Neural progenitor cell (in vitro differentiated cells): Measurements from ENCODE around the gene GPNMB. TPM values are rescaled to one million over a fixed set of nuclear protein-coding genes. Genes with fewer than 3 reads are reported as not detected.

Experiments
- DNase-seq: peaks from one replicate; pipeline ENCODE4 v3.0.0-alpha.2; 2016; ENCODE audit warnings: low spot score
- H2AFZ ChIP-seq: fragments of 200-600 bp; sonication (generic); replicated peaks from 2 replicates; pipeline ENCODE4 v1.6.1; 2016; ENCODE audit warnings: antibody characterized with exemption
- H3F3A ChIP-seq: fragments of 200-600 bp; sonication (generic); 2 replicates; pipeline ENCODE4 v1.6.1; 2016; ENCODE audit warnings: antibody characterized with exemption, low read depth
- H3K27ac ChIP-seq: fragments of 200-600 bp; sonication (generic); 2 replicates; pipeline ENCODE4 v1.5.1; 2016; ENCODE audit warnings: mild to moderate bottlenecking
- H3K27me3 ChIP-seq: fragments of 200-600 bp; sonication (generic); 2 replicates; pipeline ENCODE4 v1.6.1; 2016; ENCODE audit warnings: mild to moderate bottlenecking, moderate library complexity
- H3K36me3 ChIP-seq: fragments of 200-600 bp; sonication (generic); 2 replicates; pipeline ENCODE4 v1.5.1; 2016
- H3K4me1 ChIP-seq: fragments of 200-600 bp; sonication (generic); 2 replicates; pipeline ENCODE4 v1.6.1; 2016; ENCODE audit warnings: mixed run types
- H3K4me2 ChIP-seq: fragments of 200-600 bp; sonication (generic); 2 replicates; pipeline ENCODE4 v1.6.1; 2016
- H3K4me3 ChIP-seq: fragments of 200-600 bp; sonication (generic); 2 replicates; pipeline ENCODE4 v1.5.1; 2016
- H3K79me2 ChIP-seq: fragments of 200-600 bp; sonication (generic); 2 replicates; pipeline ENCODE4 v1.6.1; 2016; ENCODE audit warnings: low read depth
- H3K9ac ChIP-seq: fragments of 200-600 bp; sonication (generic); 2 replicates; pipeline ENCODE4 v1.6.1; 2016
- H3K9me3 ChIP-seq: fragments of 200-600 bp; sonication (generic); 2 replicates; pipeline ENCODE4 v1.5.1; 2016; ENCODE audit warnings: low read depth
- H4K20me1 ChIP-seq: fragments of 200-600 bp; sonication (generic); 2 replicates; pipeline ENCODE4 v1.6.1; 2016; ENCODE audit warnings: low read depth
- H3K27ac Mint-ChIP-seq: 3 replicates; pipeline ENCODE4 v1.8.0; 2021; ENCODE audit warnings: mixed read lengths
- H3K27me3 Mint-ChIP-seq: 2 replicates; pipeline ENCODE4 v1.8.0; 2022; ENCODE audit warnings: low read depth, mild to moderate bottlenecking, inconsistent platforms, moderate library complexity, mixed read lengths; ENCODE audit not compliant: insufficient read depth
- H3K36me3 Mint-ChIP-seq: 3 replicates; pipeline ENCODE4 v1.8.0; 2021; ENCODE audit warnings: mixed read lengths
- H3K4me1 Mint-ChIP-seq: 3 replicates; pipeline ENCODE4 v1.8.0; 2021; ENCODE audit warnings: mixed read lengths
- H3K4me3 Mint-ChIP-seq: 3 replicates; pipeline ENCODE4 v1.8.0; 2021; ENCODE audit warnings: mild to moderate bottlenecking, moderate library complexity, mixed read lengths
- H3K9me3 Mint-ChIP-seq: 3 replicates; pipeline ENCODE4 v1.8.0; 2020; ENCODE audit warnings: mixed read lengths
- CTCF ChIP-seq: fragments of 200-600 bp; sonication (generic); IDR thresholded peaks from 2 replicates; pipeline ENCODE4 v1.5.1; 2017; ENCODE audit warnings: antibody characterized with exemption, mild to moderate bottlenecking
- EZH2 ChIP-seq: fragments of 200-600 bp; sonication (generic); IDR thresholded peaks from 2 replicates; pipeline ENCODE4 v1.6.1; 2017; ENCODE audit warnings: antibody characterized with exemption, mild to moderate bottlenecking, moderate library complexity
- EZH2phosphoT487 ChIP-seq: fragments of 200-600 bp; sonication (generic); IDR thresholded peaks from 2 replicates; pipeline ENCODE4 v1.6.1; 2017; ENCODE audit warnings: antibody characterized with exemption
- total RNA-seq: library from RNA; depleted of rRNA; stranded (reverse); fragments of >200 nt; gene quantifications from 2 replicates; pipeline ENCODE4 v1.2.3, GENCODE V29; 2015; ENCODE audit warnings: low replicate concordance

The GPNMB gene
- total RNA-seq, 1 donor from 2014 or later: not detected

DNA sequence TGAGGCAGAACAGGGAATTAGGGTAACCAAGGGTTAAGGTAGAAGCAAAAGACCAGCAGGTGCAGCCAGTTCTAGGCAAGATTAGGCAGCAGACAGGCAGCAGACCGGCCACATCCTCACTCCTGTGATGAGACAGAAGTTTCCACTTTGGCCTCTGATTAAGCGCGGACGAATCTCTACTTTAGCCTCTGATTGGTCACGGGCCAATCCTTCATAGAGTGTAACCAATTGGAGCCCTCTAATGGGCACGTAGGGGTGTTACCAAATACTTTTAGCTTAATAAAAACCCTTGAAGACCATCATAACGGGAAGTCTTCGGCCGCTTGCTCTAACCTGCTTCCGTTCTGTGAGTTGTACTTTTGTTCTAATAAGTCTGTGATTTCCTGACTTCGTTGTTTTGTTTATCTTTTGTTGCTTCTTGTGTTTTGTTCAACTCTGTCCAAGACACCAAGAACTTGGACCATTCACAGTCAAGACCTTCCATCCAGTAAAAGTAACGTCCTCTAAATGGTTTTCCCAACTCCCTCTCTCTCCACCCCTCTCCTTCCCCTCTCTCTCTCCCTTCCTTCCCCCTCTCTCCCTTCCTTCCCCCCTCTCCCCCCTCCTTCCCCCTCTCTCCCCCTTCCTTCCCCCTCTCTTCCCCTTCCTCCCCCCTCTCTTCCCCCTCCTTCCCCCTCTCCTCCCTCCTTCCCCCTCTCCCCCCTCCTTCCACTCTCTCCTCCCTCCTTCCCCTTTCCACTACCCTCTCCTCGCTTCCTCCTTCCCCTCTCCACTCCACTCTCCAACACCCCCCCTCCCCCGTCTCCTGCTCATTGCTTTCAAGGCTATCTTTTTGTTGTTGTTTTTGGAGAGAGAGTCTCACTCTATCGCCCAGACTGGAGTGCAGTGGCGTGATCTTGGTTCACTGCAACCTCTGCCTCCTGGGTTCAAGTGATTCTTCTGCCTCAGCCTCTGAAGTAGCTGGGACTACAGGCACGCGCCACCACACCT lies 39.4 kb downstream of the GPNMB start:
- Mint-ChIP-seq H3K27ac (no peak overlapping the region), H3K9me3 (no peaks in the 10 kb centered on the region), H3K36me3 (no peaks in the 10 kb centered on the region), H3K27me3 (peaks cover 7% of the 10 kb centered on the region), H3K4me3 (no peak overlapping the region), H3K4me1 (no peaks in the 10 kb centered on the region)
- Histone ChIP-seq H3K4me2 (no peak overlapping the region), H3F3A (no peaks in the 10 kb centered on the region), H3K4me3 (no peak overlapping the region), H3K9me3 (no peaks in the 10 kb centered on the region), H3K4me1 (no peaks in the 10 kb centered on the region), H2AFZ (no peak overlapping the region), H3K27me3 (no peaks in the 10 kb centered on the region), H4K20me1 (no peaks in the 10 kb centered on the region), H3K27ac (no peak overlapping the region), H3K9ac (no peak overlapping the region), H3K36me3 (no peaks in the 10 kb centered on the region), H3K79me2 (no peaks in the 10 kb centered on the region)
- TF ChIP-seq EZH2 (no peak), CTCF (no peak), EZH2phosphoT487 (no peak)
- DNase-seq: no peak

GRCh38 chr7:23287612-23288011 lies 41.0 kb downstream of the GPNMB start:
- Mint-ChIP-seq H3K27me3 (peaks cover 8% of the 10 kb centered on the region), H3K4me1 (peaks cover 7% of the 10 kb centered on the region), H3K36me3 (no peaks in the 10 kb centered on the region), H3K4me3 (no peak overlapping the region), H3K9me3 (no peaks in the 10 kb centered on the region), H3K27ac (no peak overlapping the region)
- H3K4me1 ChIP-seq: peaks cover 3% of the 10 kb centered on the region
- DNase-seq: no peak
- H3K79me2 ChIP-seq: no peaks in the 10 kb centered on the region
- H3K27ac ChIP-seq: no peak overlapping the region
- no peaks in the 10 kb centered on the region for H3K36me3 ChIP-seq
- no peak overlapping the region for H2AFZ ChIP-seq
- H3K27me3 ChIP-seq: no peaks in the 10 kb centered on the region
- no peak overlapping the region for H3K4me3 ChIP-seq
- no peak overlapping the region for H3K9ac ChIP-seq
- no peak overlapping the region for H3K4me2 ChIP-seq
- H3K9me3 ChIP-seq: no peaks in the 10 kb centered on the region
- TF ChIP-seq EZH2: no peak
- no peak for TF ChIP-seq CTCF
- no peak for TF ChIP-seq EZH2phosphoT487
- H4K20me1 ChIP-seq: no peaks in the 10 kb centered on the region
- no peaks in the 10 kb centered on the region for H3F3A ChIP-seq

GRCh38 chr7:23290993-23291392 lies 44.4 kb downstream of the GPNMB start:
- Mint-ChIP-seq H3K4me1 (peaks cover 15% of the 10 kb centered on the region), H3K27me3 (peaks cover 8% of the 10 kb centered on the region), H3K27ac (no peak overlapping the region), H3K36me3 (no peaks in the 10 kb centered on the region), H3K4me3 (no peak overlapping the region), H3K9me3 (no peaks in the 10 kb centered on the region)
- H3F3A ChIP-seq: no peaks in the 10 kb centered on the region
- DNase-seq: no peak
- H3K27ac ChIP-seq: no peak overlapping the region
- H4K20me1 ChIP-seq: no peaks in the 10 kb centered on the region
- H3K9me3 ChIP-seq: no peaks in the 10 kb centered on the region
- no peak for TF ChIP-seq EZH2phosphoT487
- TF ChIP-seq EZH2: no peak
- TF ChIP-seq CTCF: no peak
- H3K79me2 ChIP-seq: no peaks in the 10 kb centered on the region
- H3K27me3 ChIP-seq: no peaks in the 10 kb centered on the region
- no peak overlapping the region for H2AFZ ChIP-seq
- H3K36me3 ChIP-seq: no peaks in the 10 kb centered on the region
- H3K9ac ChIP-seq: no peak overlapping the region
- H3K4me3 ChIP-seq: no peak overlapping the region
- peaks cover 4% of the 10 kb centered on the region for H3K4me1 ChIP-seq
- H3K4me2 ChIP-seq: no peak overlapping the region
